Sigmoid colon (tissue), 4 donors: ENCODE results near the gene CD247.

Source experiments
- CTCF ChIP-seq, 4 experiments: fragments of 450-650 bp in 3 of 4; fragments of 200-600 bp in 1 of 4; IDR thresholded peaks; one replicate each; pipeline ENCODE4 v1.5.1; 2016 to 2019; ENCODE audit warnings: antibody characterized with exemption in 4 of 4, mild to moderate bottlenecking in 3 of 4, moderate library complexity in 2 of 4
- EP300 ChIP-seq, 4 donors: sonication (generic); formaldehyde crosslinking; IDR thresholded peaks; one replicate each; pipeline ENCODE4 v1.6.1; 2017; ENCODE audit warnings: antibody characterized with exemption in 4 of 4
- POLR2A ChIP-seq, 2 donors: fragments of 450-650 bp; IDR thresholded peaks; one replicate each; pipeline ENCODE4 v1.6.1; 2016; ENCODE audit warnings: antibody characterized with exemption in 2 of 2, mild to moderate bottlenecking in 2 of 2, moderate library complexity in 2 of 2
- POLR2AphosphoS5 ChIP-seq, 4 donors: sonication (generic); formaldehyde crosslinking; IDR thresholded peaks; one replicate each; pipeline ENCODE4 v1.6.1; 2017; ENCODE audit warnings: antibody characterized with exemption in 4 of 4

DNA sequence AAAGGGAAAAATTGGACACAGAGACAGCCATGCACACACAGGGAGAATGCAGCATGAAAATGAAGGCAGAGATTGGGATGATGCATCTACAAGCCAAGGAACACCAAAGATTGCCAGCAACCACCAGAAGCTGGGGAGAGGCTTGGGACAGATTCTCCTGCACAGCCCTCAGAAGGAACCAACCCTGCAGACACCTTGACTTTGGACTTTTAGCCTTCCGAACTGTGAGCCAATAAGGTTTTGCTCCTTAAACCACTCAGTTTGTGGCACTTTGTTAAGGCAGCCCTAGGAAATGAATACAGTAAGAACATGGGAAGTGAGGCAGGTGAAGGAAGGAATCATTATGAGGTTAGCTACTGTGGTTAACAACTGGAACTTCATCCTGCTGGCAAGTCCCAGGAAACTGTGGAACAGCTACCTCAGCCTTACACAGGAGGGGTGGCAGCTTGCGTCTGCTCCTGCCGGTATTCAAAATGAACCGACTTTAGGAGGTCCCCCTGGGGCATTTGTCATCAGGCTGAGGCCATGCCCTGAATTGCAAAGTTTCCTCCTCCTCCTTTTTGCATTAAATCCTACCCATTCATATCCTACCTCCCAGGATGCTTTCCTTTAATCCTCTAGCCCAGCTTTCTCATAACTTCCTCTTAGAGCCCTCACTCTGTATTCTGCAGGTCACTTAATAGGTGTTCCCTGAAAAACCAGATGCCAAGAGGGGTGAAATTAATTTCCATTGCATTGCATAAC, 15.4 kb downstream of the CD247 start:
- TF ChIP-seq EP300 (IDR thresholded peaks at IDR 0.05) (no peak), POLR2A (IDR thresholded peaks at IDR 0.05) (no peak), CTCF (IDR thresholded peaks at IDR 0.05) (no peak), POLR2AphosphoS5 (IDR thresholded peaks at IDR 0.05) (no peak)
